Lower lobe of right lung (tissue), 2 donors: Measurements from ENCODE around the gene ZMYM4. TPM values are rescaled to one million over a fixed set of nuclear protein-coding genes. Genes with fewer than 3 reads are reported as not detected.
"Not testable (repeated sequence)": the region's sequence is repeated elsewhere in the genome, so short reads cannot be mapped to it uniquely, and the experiment has no call there.

Experiments
- ATAC-seq, 2 donors: fragments of 200-7000 bp; cut with Tn5 transposase; one replicate each; pipeline ENCODE4 v1.9.1; 2020 to 2022; ENCODE audit warnings: mild to moderate bottlenecking in 2 of 2, moderate library complexity in 2 of 2
- DNase-seq: peaks from one replicate; pipeline ENCODE4 v3.0.0-alpha.2; 2020
- H3K27ac ChIP-seq: fragments of 200-600 bp; one replicate; pipeline ENCODE4 v1.8.0; 2022
- H3K27me3 ChIP-seq: fragments of 200-600 bp; one replicate; pipeline ENCODE4 v1.8.0; 2022; ENCODE audit warnings: low read depth
- H3K36me3 ChIP-seq: fragments of 200-600 bp; one replicate; pipeline ENCODE4 v1.8.0; 2022; ENCODE audit warnings: mild to moderate bottlenecking
- H3K4me1 ChIP-seq: fragments of 200-600 bp; one replicate; pipeline ENCODE4 v1.8.0; 2022
- H3K4me3 ChIP-seq: fragments of 200-600 bp; one replicate; pipeline ENCODE4 v1.8.0; 2022; ENCODE audit warnings: mild to moderate bottlenecking
- H3K9me3 ChIP-seq: fragments of 200-600 bp; one replicate; pipeline ENCODE4 v1.8.0; 2022
- CTCF ChIP-seq: fragments of 200-600 bp; IDR thresholded peaks from one replicate; pipeline ENCODE4 v1.8.0; 2022; ENCODE audit warnings: antibody characterized with exemption, mild to moderate bottlenecking
- intact Hi-C: fragments of 100-400 bp; cut with DNase I; formaldehyde crosslinking; loops from one replicate; pipeline ENCODE4 v1.11.0; 2022
- total RNA-seq: library from RNA; stranded (reverse); fragmentation: NEBNext Ultra II Directional; extraction: Animal tissue kit (Norgen Biotek cat#: 25700); gene quantifications from one replicate; pipeline ENCODE4 v1.2.1, GENCODE V29; 2021
- donor health status: DM: no; HTN: yes; CAD: no; lungs with severe emphysema.

ZMYM4 gene
- total RNA-seq, 1 donor from 2014 or later = 48.4 TPM

GRCh38 chr1:35461966-35462651 is 193.6 kb downstream of the ZMYM4 start:
- Histone ChIP-seq H3K27ac (no peak overlapping the region), H3K9me3 (no peaks in the 10 kb centered on the region), H3K4me3 (no peak overlapping the region), H3K4me1 (no peaks in the 10 kb centered on the region), H3K27me3 (no peaks in the 10 kb centered on the region), H3K36me3 (peaks cover 91% of the 10 kb centered on the region)
- intact Hi-C loops = no loop called here
- TF ChIP-seq CTCF = no peak
- no peak for ATAC-seq
- DNase-seq = no peak

GRCh38 chr1:35463232-35463631 is 194.7 kb downstream of the ZMYM4 start:
- no peaks in the 10 kb centered on the region for H3K9me3 ChIP-seq
- TF ChIP-seq CTCF = no peak
- H3K4me1 ChIP-seq = no peaks in the 10 kb centered on the region
- H3K36me3 ChIP-seq = peaks cover 82% of the 10 kb centered on the region
- DNase-seq (no peak), ATAC-seq (no peak)
- no peak overlapping the region for H3K27ac ChIP-seq
- H3K27me3 ChIP-seq = no peaks in the 10 kb centered on the region
- no peak overlapping the region for H3K4me3 ChIP-seq
- intact Hi-C loops = no loop called here

- H3K27ac ChIP-seq, H3K27me3 ChIP-seq, H3K4me1 ChIP-seq, intact Hi-C loops, H3K9me3 ChIP-seq, ATAC-seq, H3K4me3 ChIP-seq, DNase-seq: not testable (repeated sequence)
- peaks cover 85% of the 10 kb centered on the region for H3K36me3 ChIP-seq
Observed at GRCh38 chr1:35463749-35464148, 195.2 kb downstream of the ZMYM4 start.

GRCh38 chr1:35466120-35466519 is 197.6 kb downstream of the ZMYM4 start:
- ATAC-seq (no peak), DNase-seq (no peak)
- no peak overlapping the region for H3K4me3 ChIP-seq
- H3K9me3 ChIP-seq = no peaks in the 10 kb centered on the region
- peaks cover 86% of the 10 kb centered on the region for H3K36me3 ChIP-seq
- H3K27ac ChIP-seq = no peak overlapping the region
- no peaks in the 10 kb centered on the region for H3K27me3 ChIP-seq
- TF ChIP-seq CTCF = no peak
- H3K4me1 ChIP-seq = no peaks in the 10 kb centered on the region
- intact Hi-C loops = no loop called here

- Histone ChIP-seq H3K27ac (no peak overlapping the region), H3K27me3 (no peaks in the 10 kb centered on the region), H3K4me3 (no peak overlapping the region), H3K4me1 (peaks cover 5% of the 10 kb centered on the region), H3K36me3 (peaks cover 71% of the 10 kb centered on the region), H3K9me3 (no peaks in the 10 kb centered on the region)
- TF ChIP-seq CTCF = no peak
- DNase-seq (no peak), ATAC-seq (no peak)
- intact Hi-C loops = no loop called here
Observed at GRCh38 chr1:35470977-35471613, 202.6 kb downstream of the ZMYM4 start.

Other genes with a start within 250 kb of the ZMYM4 start
- gene ZMYM6, start 236.8 kb upstream of the ZMYM4 start, total RNA-seq = 24.8 TPM
- 12.6 TPM for gene ZMYM1, start 189.3 kb upstream of the ZMYM4 start, total RNA-seq
- gene SFPQ, start 75.6 kb upstream of the ZMYM4 start, total RNA-seq = 182 TPM